ENCODE data around the gene ABCC4. TPM values are rescaled to one million over a fixed set of nuclear protein-coding genes. Genes with fewer than 3 reads are reported as not detected.

The ABCC4 gene
- total and polyA plus RNA-seq, 2 donors (not counting 1 experiment from before 2014, with no cell fraction given): 1.8 to 7.1 TPM

GRCh38 chr13:95115525-95115924 lies 185.7 kb downstream of the ABCC4 start:
- Histone ChIP-seq H3K4me3 (ENCODE audit: control extremely low read depth in 1 of 5, extremely low read depth in 1 of 5, insufficient read depth in 1 of 5, low read depth in 2 of 5, low read length in 4 of 5) (no peak overlapping the region), H2AFZ (ENCODE audit: insufficient read depth, low read depth, low read length, poor library complexity, severe bottlenecking) (no peak overlapping the region), H3K9me3 (ENCODE audit: control extremely low read depth in 1 of 3, control insufficient read depth in 2 of 3, insufficient read depth in 1 of 3, low read length in 2 of 3) (no peaks in the 10 kb centered on the region), H4K20me1 (ENCODE audit: control insufficient read depth, insufficient read depth, low read length, poor library complexity, severe bottlenecking) (no peaks in the 10 kb centered on the region), H3K27ac (ENCODE audit: low read length in 2 of 2) (no peak overlapping the region), H3K27me3 (replicated peaks in 1 of 4; ENCODE audit: control extremely low read depth in 1 of 4, control insufficient read depth in 3 of 4, insufficient read depth in 4 of 4, low read length in 3 of 4) (no peaks in the 10 kb centered on the region), H3K79me2 (ENCODE audit: control insufficient read depth, insufficient read depth, low read length) (no peaks in the 10 kb centered on the region), H3K36me3 (replicated peaks in 1 of 2; ENCODE audit: control extremely low read depth in 1 of 2, control insufficient read depth in 1 of 2, extremely low read depth in 1 of 2, insufficient read depth in 2 of 2, low read length in 1 of 2) (no peaks in the 10 kb centered on the region), H3K4me2 (replicated peaks; ENCODE audit: low read depth, low read length, poor library complexity, severe bottlenecking) (no peak overlapping the region), H3K4me1 (ENCODE audit: control insufficient read depth in 2 of 2, insufficient read depth in 2 of 2, low read length in 2 of 2) (no peaks in the 10 kb centered on the region), H3K9ac (ENCODE audit: low read length) (no peak overlapping the region)
- WGBS (ENCODE audit: insufficient coverage): 97% methylated on average over 9 of the region's 10 CpGs
- no peaks in the 10 kb centered on the region for H3K27me3 Mint-ChIP-seq
- TF ChIP-seq CTCF (IDR thresholded peaks at IDR 0.05) (no peak), EZH2 (IDR thresholded peaks at IDR 0.05; ENCODE audit: borderline replicate concordance, insufficient read depth, low read depth, low read length, poor library complexity, severe bottlenecking) (no peak)
- CTCF ChIA-PET: interaction anchor here (1.3 kb wide), 1 partner anchor 77 kb away, joined by 3 read pairs; no protein-coding TSS in a partner anchor
- POLR2A ChIA-PET: no interaction called here
- intact Hi-C loops (cut with micrococcal nuclease): no loop called here
- no peak overlapping the region for H3K4me3 Mint-ChIP-seq
- H3K9me3 Mint-ChIP-seq (ENCODE audit: insufficient read depth): no peaks in the 10 kb centered on the region
- no peaks in the 10 kb centered on the region for H3K4me1 Mint-ChIP-seq
- ATAC-seq (ENCODE audit: low read depth): no peak
- H3K27ac Mint-ChIP-seq: no peak overlapping the region
- DNase-seq: no peak

GRCh38 chr13:95113601-95114000 lies 187.7 kb downstream of the ABCC4 start:
- H3K4me3 ChIP-seq (ENCODE audit: control extremely low read depth in 1 of 5, extremely low read depth in 1 of 5, insufficient read depth in 1 of 5, low read depth in 2 of 5, low read length in 4 of 5): no peak overlapping the region
- ATAC-seq (ENCODE audit: low read depth) (no peak), DNase-seq (no peak)
- ChIA-PET CTCF (no interaction called here), POLR2A (no interaction called here)
- no peaks in the 10 kb centered on the region for H4K20me1 ChIP-seq (ENCODE audit: control insufficient read depth, insufficient read depth, low read length, poor library complexity, severe bottlenecking)
- no peak overlapping the region for H3K9ac ChIP-seq (ENCODE audit: low read length)
- no peak overlapping the region for H3K27ac Mint-ChIP-seq
- H3K4me3 Mint-ChIP-seq: no peak overlapping the region
- H3K9me3 Mint-ChIP-seq (ENCODE audit: insufficient read depth): no peaks in the 10 kb centered on the region
- H3K27me3 Mint-ChIP-seq: no peaks in the 10 kb centered on the region
- no peak overlapping the region for H3K27ac ChIP-seq (ENCODE audit: low read length in 2 of 2)
- no peak overlapping the region for H2AFZ ChIP-seq (ENCODE audit: insufficient read depth, low read depth, low read length, poor library complexity, severe bottlenecking)
- peaks cover 0 to 1% (median 0%) of the 10 kb centered on the region in 3 donors for H3K9me3 ChIP-seq (ENCODE audit: control extremely low read depth in 1 of 3, control insufficient read depth in 2 of 3, insufficient read depth in 1 of 3, low read length in 2 of 3)
- no peaks in the 10 kb centered on the region for H3K36me3 ChIP-seq (replicated peaks in 1 of 2; ENCODE audit: control extremely low read depth in 1 of 2, control insufficient read depth in 1 of 2, extremely low read depth in 1 of 2, insufficient read depth in 2 of 2, low read length in 1 of 2)
- no peaks in the 10 kb centered on the region for H3K79me2 ChIP-seq (ENCODE audit: control insufficient read depth, insufficient read depth, low read length)
- WGBS (ENCODE audit: insufficient coverage): no CpG with 5 or more reads among the region's 5 CpGs
- no peaks in the 10 kb centered on the region for H3K27me3 ChIP-seq (replicated peaks in 1 of 4; ENCODE audit: control extremely low read depth in 1 of 4, control insufficient read depth in 3 of 4, insufficient read depth in 4 of 4, low read length in 3 of 4)
- intact Hi-C loops (cut with micrococcal nuclease): no loop called here
- TF ChIP-seq EZH2 (IDR thresholded peaks at IDR 0.05; ENCODE audit: borderline replicate concordance, insufficient read depth, low read depth, low read length, poor library complexity, severe bottlenecking) (no peak), CTCF (IDR thresholded peaks at IDR 0.05) (no peak)
- H3K4me2 ChIP-seq (replicated peaks; ENCODE audit: low read depth, low read length, poor library complexity, severe bottlenecking): no peak overlapping the region
- no peaks in the 10 kb centered on the region for H3K4me1 ChIP-seq (ENCODE audit: control insufficient read depth in 2 of 2, insufficient read depth in 2 of 2, low read length in 2 of 2)
- no peaks in the 10 kb centered on the region for H3K4me1 Mint-ChIP-seq
